HAP-1 (cell line): ENCODE results near the gene DIPK1A.
"Not testable (repeated sequence)": the region's sequence is repeated elsewhere in the genome, so short reads cannot be mapped to it uniquely, and the experiment has no call there.

Source experiments
- DNase-seq, 2 experiments: peaks; one replicate each; pipeline ENCODE4 v3.0.0-alpha.2; 2016 to 2020; ENCODE audit warnings: low spot score in 2 of 2
- H3K27me3 ChIP-seq: fragments of 250-450 bp; sonication (Bioruptor Pico); 2 replicates; pipeline ENCODE4 v1.5.1; 2020; ENCODE audit warnings: low read depth, mild to moderate bottlenecking, moderate library complexity
- H3K36me3 ChIP-seq: fragments of 250-450 bp; sonication (Bioruptor Pico); replicated peaks from 2 replicates; pipeline ENCODE4 v1.5.1; 2020; ENCODE audit warnings: mild to moderate bottlenecking
- H3K4me1 ChIP-seq: fragments of 250-450 bp; sonication (Bioruptor Pico); 2 replicates; pipeline ENCODE4 v1.5.1; 2020; ENCODE audit warnings: mild to moderate bottlenecking
- H3K4me3 ChIP-seq: fragments of 250-450 bp; sonication (Bioruptor Pico); 2 replicates; pipeline ENCODE4 v1.5.1; 2020; ENCODE audit warnings: mild to moderate bottlenecking, moderate library complexity
- H3K9me3 ChIP-seq: fragments of 250-450 bp; sonication (Bioruptor Pico); 2 replicates; pipeline ENCODE4 v1.5.1; 2020; ENCODE audit warnings: mild to moderate bottlenecking, moderate library complexity
- in situ Hi-C: fragments of 300-500 bp; cut with MboI; formaldehyde crosslinking; loops from 3 replicates; pipeline ENCODE4 v1.14.3; 2020; ENCODE audit warnings: low sequenced_read_pairs, inconsistent platforms, mixed read lengths

The DIPK1A gene

DNA sequence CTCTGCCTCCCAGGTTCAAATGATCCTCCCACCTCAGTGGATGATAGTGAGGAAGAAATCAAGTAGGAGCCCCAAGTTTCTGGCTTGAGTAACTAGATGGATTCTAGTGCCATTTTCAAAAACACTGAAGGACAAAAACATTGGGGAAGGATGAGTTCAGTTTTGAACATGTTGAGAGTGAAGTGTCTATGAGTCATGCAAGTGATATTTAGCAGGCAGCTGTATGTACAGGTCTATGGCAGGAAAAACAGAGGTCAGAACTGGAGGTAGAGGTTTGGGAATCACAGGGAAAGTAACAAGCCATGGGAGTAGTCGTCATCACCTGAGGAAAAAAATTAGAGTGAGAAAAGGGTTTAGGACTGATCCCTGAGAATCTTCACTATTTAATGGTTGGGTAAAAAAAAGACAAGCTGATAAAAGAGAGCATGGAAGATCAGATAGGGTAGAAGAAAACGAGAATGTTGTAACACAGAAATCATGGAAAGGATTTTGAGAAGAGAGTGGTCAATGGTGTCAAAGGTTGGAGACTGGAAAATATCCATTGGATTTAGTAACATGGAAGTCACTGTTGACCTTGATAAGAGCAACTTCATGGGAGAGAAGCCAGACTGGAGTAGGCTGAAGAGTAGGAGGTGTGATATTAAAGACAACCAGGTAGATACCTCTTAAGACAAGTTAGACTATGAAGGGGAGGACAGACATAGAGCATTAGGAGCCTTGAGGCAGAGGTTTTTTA lies 53.1 kb downstream of the DIPK1A start:
- peaks cover 3% of the 10 kb centered on the region; the same call in 1 of the 2 replicates for H3K4me1 ChIP-seq
- no peak overlapping the region for H3K4me3 ChIP-seq
- in situ Hi-C loops = no loop called here
- H3K27me3 ChIP-seq = peaks cover 6% of the 10 kb centered on the region
- H3K9me3 ChIP-seq = no peaks in the 10 kb centered on the region
- DNase-seq = no peak
- H3K36me3 ChIP-seq = no peaks in the 10 kb centered on the region

- Histone ChIP-seq H3K27me3 (0 out of 2 replicates have a peak, but pooled peaks cover 3% of the 10 kb centered on the region), H3K36me3 (no peaks in the 10 kb centered on the region), H3K4me3 (no peak overlapping the region), H3K9me3 (no peaks in the 10 kb centered on the region), H3K4me1 (no peaks in the 10 kb centered on the region)
- in situ Hi-C loops = no loop called here
- DNase-seq = no peak
Measured at GRCh38 chr1:92903765-92904164, 57.5 kb downstream of the DIPK1A start.

- H3K4me3 ChIP-seq = no peak overlapping the region
- H3K36me3 ChIP-seq = no peaks in the 10 kb centered on the region
- H3K4me1 ChIP-seq = no peaks in the 10 kb centered on the region
- no peaks in the 10 kb centered on the region for H3K9me3 ChIP-seq
- DNase-seq = no peak
- H3K27me3 ChIP-seq = 0 out of 2 replicates have a peak, but pooled peaks cover 3% of the 10 kb centered on the region
- in situ Hi-C loops = no loop called here
Measured at GRCh38 chr1:92902406-92902744, 58.9 kb downstream of the DIPK1A start.

- H3K9me3 ChIP-seq = no peaks in the 10 kb centered on the region
- H3K36me3 ChIP-seq = no peaks in the 10 kb centered on the region
- in situ Hi-C loops = no loop called here
- H3K4me3 ChIP-seq = no peak overlapping the region
- H3K27me3 ChIP-seq = 0 out of 2 replicates have a peak, but pooled peaks cover under 1% of the 10 kb centered on the region
- DNase-seq = no peak
- H3K4me1 ChIP-seq = no peaks in the 10 kb centered on the region
Measured at GRCh38 chr1:92901699-92902405, 59.4 kb downstream of the DIPK1A start.

DNA sequence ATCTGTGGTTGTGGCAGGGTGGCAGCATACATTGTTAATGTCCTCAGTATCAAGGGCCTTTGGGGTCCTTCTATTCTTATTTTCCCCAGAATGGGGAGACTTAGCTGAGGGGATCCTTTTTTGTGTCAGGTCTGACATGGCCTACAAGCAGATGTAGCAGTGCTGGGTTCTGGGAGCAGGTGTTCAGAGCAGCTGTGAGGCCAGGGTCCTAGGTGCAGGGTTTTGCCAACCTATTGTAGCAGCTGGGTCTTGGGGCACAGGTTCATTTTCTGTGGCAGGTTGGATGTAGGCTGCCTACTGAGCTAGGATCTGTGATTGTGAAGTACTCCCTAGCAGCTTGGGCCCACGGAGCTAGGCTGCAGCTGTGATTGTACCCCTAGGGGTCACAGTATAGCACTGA lies 60.1 kb downstream of the DIPK1A start:
- Histone ChIP-seq H3K27me3 (no peaks in the 10 kb centered on the region), H3K36me3 (no peaks in the 10 kb centered on the region), H3K9me3 (no peaks in the 10 kb centered on the region), H3K4me3 (no peak overlapping the region), H3K4me1 (no peaks in the 10 kb centered on the region)
- in situ Hi-C loops = no loop called here
- no peak for DNase-seq

- no peaks in the 10 kb centered on the region for H3K9me3 ChIP-seq
- H3K27me3 ChIP-seq = no peaks in the 10 kb centered on the region
- in situ Hi-C loops = no loop called here
- no peak overlapping the region for H3K4me3 ChIP-seq
- H3K4me1 ChIP-seq = no peaks in the 10 kb centered on the region
- DNase-seq = no peak
- H3K36me3 ChIP-seq = no peaks in the 10 kb centered on the region
Measured at GRCh38 chr1:92900539-92900938, 60.7 kb downstream of the DIPK1A start.

DNA sequence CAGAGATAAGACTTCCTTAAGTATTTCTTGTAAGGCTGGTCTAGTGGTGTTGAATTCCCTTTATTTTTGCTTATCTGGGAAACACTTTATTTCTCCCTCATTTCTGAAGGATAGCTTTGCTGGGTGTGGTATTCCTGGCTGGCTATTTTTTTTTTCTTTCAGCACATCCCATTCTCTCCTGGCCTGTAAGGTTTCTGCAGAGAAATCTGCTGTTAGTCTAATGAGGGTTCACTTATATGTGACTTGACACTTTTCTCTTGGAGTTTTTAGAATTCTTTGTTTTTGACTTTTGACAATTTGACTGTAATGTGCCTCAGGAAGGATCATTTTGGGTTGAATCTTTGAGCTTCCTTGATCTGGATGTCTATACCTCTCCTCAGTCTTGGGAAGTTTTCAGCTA lies 61.5 kb downstream of the DIPK1A start:
- H3K36me3 ChIP-seq = no peaks in the 10 kb centered on the region
- in situ Hi-C loops = no loop called here
- no peaks in the 10 kb centered on the region for H3K4me1 ChIP-seq
- no peak overlapping the region for H3K4me3 ChIP-seq
- DNase-seq = no peak
- H3K27me3 ChIP-seq = no peaks in the 10 kb centered on the region
- no peaks in the 10 kb centered on the region for H3K9me3 ChIP-seq

GRCh38 chr1:92898053-92898452 lies 63.2 kb downstream of the DIPK1A start:
- H3K36me3 ChIP-seq, H3K9me3 ChIP-seq, H3K4me1 ChIP-seq, H3K27me3 ChIP-seq, in situ Hi-C loops, H3K4me3 ChIP-seq, DNase-seq: not testable (repeated sequence)

DNA sequence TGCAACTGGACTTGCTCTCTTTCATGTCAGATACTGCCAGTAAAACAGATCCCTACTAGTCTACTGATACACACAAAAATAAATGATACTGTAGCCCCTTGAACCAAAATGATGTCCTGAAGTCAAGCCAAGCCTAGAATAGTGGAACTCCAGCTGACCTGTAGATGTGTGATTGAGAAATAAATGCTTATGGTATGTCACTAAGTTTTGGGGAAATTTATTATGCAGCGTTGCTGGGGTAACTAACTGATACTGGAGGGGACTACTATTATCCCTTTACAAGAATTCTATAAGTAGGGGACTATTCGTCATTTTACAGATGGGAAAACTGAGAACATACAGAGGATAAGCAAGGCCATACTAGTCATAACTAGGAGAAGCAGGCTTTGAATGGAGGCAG lies 73.8 kb downstream of the DIPK1A start:
- no peak for DNase-seq
- H3K4me1 ChIP-seq = no peaks in the 10 kb centered on the region
- in situ Hi-C loops = no loop called here

GRCh38 chr1:92886886-92887419 lies 74.3 kb downstream of the DIPK1A start:
- H3K4me3 ChIP-seq = no peak overlapping the region
- no peaks in the 10 kb centered on the region for H3K36me3 ChIP-seq
- H3K9me3 ChIP-seq = no peaks in the 10 kb centered on the region
- in situ Hi-C loops = no loop called here
- no peaks in the 10 kb centered on the region for H3K27me3 ChIP-seq
- no peak for DNase-seq
- H3K4me1 ChIP-seq = no peaks in the 10 kb centered on the region

More for the DNA sequence above, 73.8 kb downstream of the DIPK1A start:
- Histone ChIP-seq H3K9me3 (no peaks in the 10 kb centered on the region), H3K36me3 (no peaks in the 10 kb centered on the region), H3K4me3 (no peak overlapping the region), H3K27me3 (no peaks in the 10 kb centered on the region)

DNA sequence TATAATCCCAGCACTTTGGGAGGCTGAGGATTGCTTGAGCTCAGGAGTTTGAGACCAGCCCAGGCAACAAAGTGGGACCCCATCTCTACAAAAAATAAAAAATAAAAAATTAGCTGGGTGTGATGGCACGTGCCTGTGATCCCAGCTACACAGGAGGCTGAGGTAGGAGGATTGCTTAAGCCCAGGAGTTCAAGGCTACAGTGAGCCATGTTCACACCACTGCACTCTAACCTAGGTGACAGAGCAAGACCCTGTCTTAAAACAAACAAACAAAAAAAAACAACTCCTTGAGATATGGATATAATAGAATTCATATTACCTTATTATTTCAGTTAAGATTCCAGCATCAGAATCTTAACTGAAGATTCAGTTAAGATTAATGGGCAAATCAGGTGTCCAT lies 77.1 kb downstream of the DIPK1A start:
- Histone ChIP-seq H3K4me3 (no peak overlapping the region), H3K27me3 (no peaks in the 10 kb centered on the region), H3K36me3 (no peaks in the 10 kb centered on the region), H3K4me1 (no peaks in the 10 kb centered on the region), H3K9me3 (no peaks in the 10 kb centered on the region)
- in situ Hi-C loops = no loop called here
- DNase-seq = no peak

- H3K4me1 ChIP-seq = no peaks in the 10 kb centered on the region
- H3K36me3 ChIP-seq = no peaks in the 10 kb centered on the region
- in situ Hi-C loops = no loop called here
- H3K27me3 ChIP-seq = no peaks in the 10 kb centered on the region
- no peaks in the 10 kb centered on the region for H3K9me3 ChIP-seq
- no peak for DNase-seq
- H3K4me3 ChIP-seq = no peak overlapping the region
Measured at GRCh38 chr1:92883297-92883696, 78.0 kb downstream of the DIPK1A start.

DNA sequence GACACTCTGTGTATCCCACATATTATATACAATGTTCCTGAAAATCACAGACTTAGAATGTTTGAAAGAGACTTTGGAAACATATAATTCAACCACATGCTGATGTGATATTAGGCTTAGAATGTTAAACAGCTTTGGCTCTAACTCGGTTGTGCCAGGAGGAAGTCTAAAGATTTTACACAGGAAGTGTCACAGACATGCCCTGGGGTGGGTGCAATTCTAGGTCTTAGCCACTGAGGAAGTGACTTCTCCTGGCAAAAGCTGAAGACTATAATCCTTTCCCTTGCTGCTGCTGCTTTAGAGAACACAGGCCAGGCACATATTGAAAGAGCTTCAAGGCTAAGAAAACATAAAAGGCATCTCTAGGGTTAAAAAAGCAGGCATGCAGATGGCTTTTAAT lies 78.4 kb downstream of the DIPK1A start:
- H3K4me1 ChIP-seq = no peaks in the 10 kb centered on the region
- DNase-seq = no peak
- H3K27me3 ChIP-seq = no peaks in the 10 kb centered on the region
- no peaks in the 10 kb centered on the region for H3K36me3 ChIP-seq
- H3K4me3 ChIP-seq = no peak overlapping the region
- in situ Hi-C loops = no loop called here
- no peaks in the 10 kb centered on the region for H3K9me3 ChIP-seq

DNA sequence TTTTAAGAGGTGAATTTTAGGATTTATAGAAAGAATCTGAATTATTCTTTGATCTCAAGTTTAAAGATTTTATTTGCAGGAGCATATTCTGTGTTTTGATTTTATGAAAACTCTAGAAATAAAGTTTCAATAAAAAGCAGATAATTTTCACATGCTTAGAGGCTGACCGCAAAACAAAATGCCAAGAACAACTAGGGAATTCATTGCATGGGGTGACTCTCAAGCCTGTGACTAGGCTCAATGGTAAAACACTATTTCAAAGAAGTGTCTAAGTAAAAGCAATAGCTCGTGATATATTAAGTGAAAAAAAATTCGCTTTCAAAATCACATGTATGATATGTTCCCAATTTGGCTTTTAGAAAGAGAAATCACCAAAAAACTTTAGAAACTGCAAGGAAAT lies 79.9 kb downstream of the DIPK1A start:
- H3K36me3 ChIP-seq = no peaks in the 10 kb centered on the region
- H3K9me3 ChIP-seq = no peaks in the 10 kb centered on the region
- H3K4me1 ChIP-seq = no peaks in the 10 kb centered on the region
- no peak overlapping the region for H3K4me3 ChIP-seq
- in situ Hi-C loops = no loop called here
- DNase-seq = no peak
- peaks cover 6% of the 10 kb centered on the region for H3K27me3 ChIP-seq
